GM23248 (cell line): ENCODE data around the gene BNIP5.

Experiments
- EZH2 ChIP-seq: fragments of 200-600 bp; sonication (generic); IDR thresholded peaks from 2 replicates; pipeline ENCODE4 v1.6.1; 2018; ENCODE audit warnings: antibody characterized with exemption, mild to moderate bottlenecking; ENCODE audit not compliant: insufficient read depth, poor library complexity, severe bottlenecking
- EZH2phosphoT487 ChIP-seq: fragments of 200-600 bp; sonication (generic); IDR thresholded peaks from 2 replicates; pipeline ENCODE4 v1.6.1; 2018; ENCODE audit warnings: antibody characterized with exemption, moderate library complexity, mild to moderate bottlenecking, low read depth; ENCODE audit not compliant: insufficient read depth

DNA sequence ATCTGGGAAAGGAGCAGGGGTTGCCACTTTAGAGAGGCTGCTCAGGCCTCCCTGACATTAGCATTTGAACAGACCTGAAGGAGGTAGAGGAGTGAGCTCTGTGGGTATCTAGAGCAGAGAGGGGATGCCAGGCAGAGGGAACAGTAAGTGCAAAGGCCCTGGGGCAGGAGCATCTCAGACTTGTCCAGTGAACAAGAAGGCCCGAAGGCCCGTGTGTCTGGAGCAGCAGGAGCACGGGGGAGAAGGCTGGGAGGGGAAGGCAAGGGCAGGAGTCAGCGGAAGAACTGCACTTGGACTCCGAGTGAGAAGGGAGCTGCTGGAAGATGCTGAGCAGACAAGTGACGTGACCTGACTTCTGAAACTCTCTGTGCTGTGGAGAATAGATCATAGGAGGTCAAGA is 35.4 kb upstream of the BNIP5 start:
- TF ChIP-seq EZH2phosphoT487 (no peak), EZH2 (no peak)
